Measurements from ENCODE around the gene IL1A. TPM values are rescaled to one million over a fixed set of nuclear protein-coding genes. Genes with fewer than 3 reads are reported as not detected.

Gene IL1A
- total and polyA plus RNA-seq, 9 of the 15 experiments (the other 6 are each of a cell fraction or from before 2014, with no cell fraction given): 0.03 to 0.27 (median 0.14) TPM; not detected in 2

DNA sequence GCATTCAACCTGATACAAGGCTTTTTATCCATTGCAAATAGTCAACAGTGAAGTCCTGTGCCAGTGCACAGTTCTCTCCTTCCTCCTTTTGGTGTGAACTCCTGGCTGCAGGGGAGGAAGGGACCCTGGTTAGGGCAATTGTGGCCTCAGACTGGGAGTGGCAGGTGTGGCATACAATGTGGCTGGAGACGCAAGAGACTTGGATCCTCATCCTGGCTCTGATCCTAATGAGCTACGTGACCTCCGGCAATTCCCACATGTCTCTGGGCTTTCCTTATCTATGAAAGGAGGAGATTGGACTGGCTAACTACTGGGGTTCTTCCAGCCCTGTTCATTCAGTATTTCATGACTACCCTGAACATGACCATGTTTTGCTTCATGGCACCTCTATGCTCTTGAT, 10.5 kb upstream of the IL1A start (continued):
- TF ChIP-seq ZNF408 (CRISPR knock-in tag; IDR thresholded peaks at IDR 0.05; ENCODE audit: low read depth): no peak
- TF ChIP-seq DMBX1 (CRISPR knock-in tag; IDR thresholded peaks at IDR 0.05; ENCODE audit: borderline replicate concordance): peak; percentile 88
- TF ChIP-seq ZBTB7A (IDR thresholded peaks at IDR 0.05; ENCODE audit: borderline replicate concordance, control insufficient read depth, low read depth, low read length): no peak
- TF ChIP-seq NFIC (IDR thresholded peaks at IDR 0.05): no peak
- TF ChIP-seq, protein P1, sequence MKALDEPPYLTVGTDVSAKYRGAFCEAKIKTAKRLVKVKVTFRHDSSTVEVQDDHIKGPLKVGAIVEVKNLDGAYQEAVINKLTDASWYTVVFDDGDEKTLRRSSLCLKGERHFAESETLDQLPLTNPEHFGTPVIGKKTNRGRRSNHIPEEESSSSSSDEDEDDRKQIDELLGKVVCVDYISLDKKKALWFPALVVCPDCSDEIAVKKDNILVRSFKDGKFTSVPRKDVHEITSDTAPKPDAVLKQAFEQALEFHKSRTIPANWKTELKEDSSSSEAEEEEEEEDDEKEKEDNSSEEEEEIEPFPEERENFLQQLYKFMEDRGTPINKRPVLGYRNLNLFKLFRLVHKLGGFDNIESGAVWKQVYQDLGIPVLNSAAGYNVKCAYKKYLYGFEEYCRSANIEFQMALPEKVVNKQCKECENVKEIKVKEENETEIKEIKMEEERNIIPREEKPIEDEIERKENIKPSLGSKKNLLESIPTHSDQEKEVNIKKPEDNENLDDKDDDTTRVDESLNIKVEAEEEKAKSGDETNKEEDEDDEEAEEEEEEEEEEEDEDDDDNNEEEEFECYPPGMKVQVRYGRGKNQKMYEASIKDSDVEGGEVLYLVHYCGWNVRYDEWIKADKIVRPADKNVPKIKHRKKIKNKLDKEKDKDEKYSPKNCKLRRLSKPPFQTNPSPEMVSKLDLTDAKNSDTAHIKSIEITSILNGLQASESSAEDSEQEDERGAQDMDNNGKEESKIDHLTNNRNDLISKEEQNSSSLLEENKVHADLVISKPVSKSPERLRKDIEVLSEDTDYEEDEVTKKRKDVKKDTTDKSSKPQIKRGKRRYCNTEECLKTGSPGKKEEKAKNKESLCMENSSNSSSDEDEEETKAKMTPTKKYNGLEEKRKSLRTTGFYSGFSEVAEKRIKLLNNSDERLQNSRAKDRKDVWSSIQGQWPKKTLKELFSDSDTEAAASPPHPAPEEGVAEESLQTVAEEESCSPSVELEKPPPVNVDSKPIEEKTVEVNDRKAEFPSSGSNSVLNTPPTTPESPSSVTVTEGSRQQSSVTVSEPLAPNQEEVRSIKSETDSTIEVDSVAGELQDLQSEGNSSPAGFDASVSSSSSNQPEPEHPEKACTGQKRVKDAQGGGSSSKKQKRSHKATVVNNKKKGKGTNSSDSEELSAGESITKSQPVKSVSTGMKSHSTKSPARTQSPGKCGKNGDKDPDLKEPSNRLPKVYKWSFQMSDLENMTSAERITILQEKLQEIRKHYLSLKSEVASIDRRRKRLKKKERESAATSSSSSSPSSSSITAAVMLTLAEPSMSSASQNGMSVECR (CRISPR knock-in tag; IDR thresholded peaks at IDR 0.05): no peak
- TF ChIP-seq, protein P2, sequence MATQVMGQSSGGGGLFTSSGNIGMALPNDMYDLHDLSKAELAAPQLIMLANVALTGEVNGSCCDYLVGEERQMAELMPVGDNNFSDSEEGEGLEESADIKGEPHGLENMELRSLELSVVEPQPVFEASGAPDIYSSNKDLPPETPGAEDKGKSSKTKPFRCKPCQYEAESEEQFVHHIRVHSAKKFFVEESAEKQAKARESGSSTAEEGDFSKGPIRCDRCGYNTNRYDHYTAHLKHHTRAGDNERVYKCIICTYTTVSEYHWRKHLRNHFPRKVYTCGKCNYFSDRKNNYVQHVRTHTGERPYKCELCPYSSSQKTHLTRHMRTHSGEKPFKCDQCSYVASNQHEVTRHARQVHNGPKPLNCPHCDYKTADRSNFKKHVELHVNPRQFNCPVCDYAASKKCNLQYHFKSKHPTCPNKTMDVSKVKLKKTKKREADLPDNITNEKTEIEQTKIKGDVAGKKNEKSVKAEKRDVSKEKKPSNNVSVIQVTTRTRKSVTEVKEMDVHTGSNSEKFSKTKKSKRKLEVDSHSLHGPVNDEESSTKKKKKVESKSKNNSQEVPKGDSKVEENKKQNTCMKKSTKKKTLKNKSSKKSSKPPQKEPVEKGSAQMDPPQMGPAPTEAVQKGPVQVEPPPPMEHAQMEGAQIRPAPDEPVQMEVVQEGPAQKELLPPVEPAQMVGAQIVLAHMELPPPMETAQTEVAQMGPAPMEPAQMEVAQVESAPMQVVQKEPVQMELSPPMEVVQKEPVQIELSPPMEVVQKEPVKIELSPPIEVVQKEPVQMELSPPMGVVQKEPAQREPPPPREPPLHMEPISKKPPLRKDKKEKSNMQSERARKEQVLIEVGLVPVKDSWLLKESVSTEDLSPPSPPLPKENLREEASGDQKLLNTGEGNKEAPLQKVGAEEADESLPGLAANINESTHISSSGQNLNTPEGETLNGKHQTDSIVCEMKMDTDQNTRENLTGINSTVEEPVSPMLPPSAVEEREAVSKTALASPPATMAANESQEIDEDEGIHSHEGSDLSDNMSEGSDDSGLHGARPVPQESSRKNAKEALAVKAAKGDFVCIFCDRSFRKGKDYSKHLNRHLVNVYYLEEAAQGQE (IDR thresholded peaks at IDR 0.05; ENCODE audit: borderline replicate concordance): no peak
- TF ChIP-seq, protein P2 (CRISPR knock-in tag; IDR thresholded peaks at IDR 0.05; ENCODE audit: low read depth): peak; percentile 70; the same call in 1 of the 2 replicates
- peak; percentile 76 for TF ChIP-seq SMAD4 (CRISPR knock-in tag; conservative IDR thresholded peaks at IDR 0.05)
- TF ChIP-seq ERF (CRISPR knock-in tag; IDR thresholded peaks at IDR 0.05): no peak
- no peak for TF ChIP-seq MEIS2 (IDR thresholded peaks at IDR 0.05; ENCODE audit: partially characterized antibody)
- TF ChIP-seq, protein P3, sequence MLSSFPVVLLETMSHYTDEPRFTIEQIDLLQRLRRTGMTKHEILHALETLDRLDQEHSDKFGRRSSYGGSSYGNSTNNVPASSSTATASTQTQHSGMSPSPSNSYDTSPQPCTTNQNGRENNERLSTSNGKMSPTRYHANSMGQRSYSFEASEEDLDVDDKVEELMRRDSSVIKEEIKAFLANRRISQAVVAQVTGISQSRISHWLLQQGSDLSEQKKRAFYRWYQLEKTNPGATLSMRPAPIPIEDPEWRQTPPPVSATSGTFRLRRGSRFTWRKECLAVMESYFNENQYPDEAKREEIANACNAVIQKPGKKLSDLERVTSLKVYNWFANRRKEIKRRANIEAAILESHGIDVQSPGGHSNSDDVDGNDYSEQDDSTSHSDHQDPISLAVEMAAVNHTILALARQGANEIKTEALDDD (IDR thresholded peaks at IDR 0.05): no peak
- TF ChIP-seq NR2C1 (IDR thresholded peaks at IDR 0.05): no peak
- peak; percentile 73 for TF ChIP-seq NR2C1 (tag; IDR thresholded peaks at IDR 0.05)
- TF ChIP-seq, protein P4, sequence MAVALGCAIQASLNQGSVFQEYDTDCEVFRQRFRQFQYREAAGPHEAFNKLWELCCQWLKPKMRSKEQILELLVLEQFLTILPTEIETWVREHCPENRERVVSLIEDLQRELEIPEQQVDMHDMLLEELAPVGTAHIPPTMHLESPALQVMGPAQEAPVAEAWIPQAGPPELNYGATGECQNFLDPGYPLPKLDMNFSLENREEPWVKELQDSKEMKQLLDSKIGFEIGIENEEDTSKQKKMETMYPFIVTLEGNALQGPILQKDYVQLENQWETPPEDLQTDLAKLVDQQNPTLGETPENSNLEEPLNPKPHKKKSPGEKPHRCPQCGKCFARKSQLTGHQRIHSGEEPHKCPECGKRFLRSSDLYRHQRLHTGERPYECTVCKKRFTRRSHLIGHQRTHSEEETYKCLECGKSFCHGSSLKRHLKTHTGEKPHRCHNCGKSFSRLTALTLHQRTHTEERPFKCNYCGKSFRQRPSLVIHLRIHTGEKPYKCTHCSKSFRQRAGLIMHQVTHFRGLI (CRISPR knock-in tag; IDR thresholded peaks at IDR 0.05): peak; percentile 38; the same call in 1 of the 2 replicates

Data from K562 (cell line).